CD4-positive, CD25-positive, alpha-beta regulatory T cell (primary cell): ENCODE measurements around the gene FMO2. TPM values are rescaled to one million over a fixed set of nuclear protein-coding genes. Genes with fewer than 3 reads are reported as not detected.

Source experiments
- ATAC-seq, 2 donors: fragments of 150-1000 bp; cut with Tn5 transposase; one replicate each; pipeline ENCODE4 v1.10.0; 2021; ENCODE audit warnings: low read depth in 2 of 2, moderate number of reproducible peaks in 2 of 2, moderate library complexity in 1 of 2
- DNase-seq, 3 donors: peaks; one replicate each; pipeline versions ENCODE4 v3.0.0 to v3.0.0-alpha.2; 2012 to 2022; ENCODE audit warnings: mixed read lengths in 1 of 3
- H3K27ac ChIP-seq: one replicate; pipeline ENCODE4 v1.7.0; 2013; ENCODE audit warnings: mild to moderate bottlenecking, low read length; ENCODE audit not compliant: insufficient read depth, poor library complexity, severe bottlenecking
- H3K27me3 ChIP-seq: one replicate; pipeline ENCODE4 v1.7.0; 2013; ENCODE audit warnings: low read length; ENCODE audit not compliant: control insufficient read depth, insufficient read depth
- H3K36me3 ChIP-seq: one replicate; pipeline ENCODE4 v1.7.0; 2013; ENCODE audit warnings: mild to moderate bottlenecking, low read length, moderate library complexity; ENCODE audit not compliant: control insufficient read depth, insufficient read depth
- H3K4me1 ChIP-seq: 2 replicates; pipeline ENCODE4 v1.7.0; 2013; ENCODE audit warnings: mild to moderate bottlenecking, low read length; ENCODE audit not compliant: insufficient read depth, control insufficient read depth, poor library complexity, severe bottlenecking
- H3K4me3 ChIP-seq: one replicate; pipeline ENCODE4 v1.7.0; 2013; ENCODE audit warnings: low read depth, mild to moderate bottlenecking, low read length, moderate library complexity
- H3K9me3 ChIP-seq, 2 experiments: 1 replicate in 1 of 2; 2 replicates in 1 of 2; pipeline ENCODE4 v1.7.0; 2013; ENCODE audit warnings: low read length in 2 of 2, mild to moderate bottlenecking in 1 of 2, moderate library complexity in 1 of 2; ENCODE audit not compliant: control insufficient read depth in 2 of 2
- H3K27ac Mint-ChIP-seq, 3 donors: one replicate each; pipeline ENCODE4 v1.8.0; 2020 to 2022; ENCODE audit warnings: mild to moderate bottlenecking in 3 of 3, mixed read lengths in 3 of 3, moderate library complexity in 2 of 3
- H3K27me3 Mint-ChIP-seq: one replicate; pipeline ENCODE4 v1.8.0; 2022; ENCODE audit warnings: mild to moderate bottlenecking, mixed read lengths
- H3K36me3 Mint-ChIP-seq: one replicate; pipeline ENCODE4 v1.8.0; 2020; ENCODE audit warnings: mixed read lengths
- H3K4me1 Mint-ChIP-seq, 4 donors: one replicate each; pipeline ENCODE4 v1.8.0; 2020 to 2022; ENCODE audit warnings: mixed read lengths in 4 of 4, mild to moderate bottlenecking in 1 of 4
- H3K4me3 Mint-ChIP-seq, 4 donors: one replicate each; pipeline ENCODE4 v1.8.0; 2020 to 2022; ENCODE audit warnings: mild to moderate bottlenecking in 4 of 4, mixed read lengths in 4 of 4, moderate library complexity in 3 of 4
- H3K9me3 Mint-ChIP-seq, 7 donors: one replicate each; pipeline ENCODE4 v1.8.0; 2020 to 2022; ENCODE audit warnings: mixed read lengths in 7 of 7, mild to moderate bottlenecking in 3 of 7, moderate library complexity in 2 of 7
- polyA plus RNA-seq, 4 donors: library from polyadenylated mRNA; unstranded; fragments of 300-500 nt; fragmentation: Illumina TruSeq; gene quantifications; one replicate each; pipeline ENCODE4 v1.2.3, GENCODE V29; 2021
- total RNA-seq: library from RNA; stranded (reverse); gene quantifications from one replicate; pipeline ENCODE4 v1.2.3, GENCODE V29; 2022

Gene FMO2
- total and polyA plus RNA-seq, 5 donors from 2014 or later = not detected

- no peaks in the 10 kb centered on the region for H3K36me3 Mint-ChIP-seq
- ATAC-seq = no peak
- peaks cover 26% of the 10 kb centered on the region for H3K27me3 Mint-ChIP-seq
- Histone ChIP-seq H3K27ac (no peak overlapping the region), H3K4me1 (peaks cover 8% of the 10 kb centered on the region), H3K4me3 (no peak overlapping the region), H3K9me3 (no peaks in the 10 kb centered on the region), H3K27me3 (peaks cover 17% of the 10 kb centered on the region), H3K36me3 (no peaks in the 10 kb centered on the region)
- H3K4me3 Mint-ChIP-seq = no peak overlapping the region
- H3K4me1 Mint-ChIP-seq = peaks cover 0 to 13% (median 2%) of the 10 kb centered on the region in 4 donors
- H3K9me3 Mint-ChIP-seq = no peaks in the 10 kb centered on the region
- no peak overlapping the region for H3K27ac Mint-ChIP-seq
- DNase-seq = no peak
Observed at GRCh38 chr1:171254859-171255258, 69.8 kb downstream of the FMO2 start.

- no peak overlapping the region for H3K4me3 ChIP-seq
- ATAC-seq (no peak), DNase-seq (no peak)
- H3K4me1 ChIP-seq = no peaks in the 10 kb centered on the region
- peaks cover 0 to 4% (median 0%) of the 10 kb centered on the region in 4 donors for H3K4me1 Mint-ChIP-seq
- no peaks in the 10 kb centered on the region for H3K36me3 ChIP-seq
- no peaks in the 10 kb centered on the region for H3K9me3 ChIP-seq
- no peak overlapping the region for H3K4me3 Mint-ChIP-seq
- peaks cover 29% of the 10 kb centered on the region for H3K27me3 Mint-ChIP-seq
- no peaks in the 10 kb centered on the region for H3K36me3 Mint-ChIP-seq
- H3K27me3 ChIP-seq = peaks cover 10% of the 10 kb centered on the region
- no peaks in the 10 kb centered on the region for H3K9me3 Mint-ChIP-seq
- no peak overlapping the region for H3K27ac Mint-ChIP-seq
- no peak overlapping the region for H3K27ac ChIP-seq
Observed at GRCh38 chr1:171256940-171257606, 72.0 kb downstream of the FMO2 start.

- Mint-ChIP-seq H3K4me1 (no peaks in the 10 kb centered on the region), H3K27ac (no peak overlapping the region), H3K4me3 (no peak overlapping the region), H3K36me3 (no peaks in the 10 kb centered on the region), H3K9me3 (no peaks in the 10 kb centered on the region), H3K27me3 (peaks cover 26% of the 10 kb centered on the region)
- no peak overlapping the region for H3K4me3 ChIP-seq
- no peaks in the 10 kb centered on the region for H3K4me1 ChIP-seq
- H3K36me3 ChIP-seq = no peaks in the 10 kb centered on the region
- H3K27ac ChIP-seq = no peak overlapping the region
- H3K27me3 ChIP-seq = peaks cover 10% of the 10 kb centered on the region
- DNase-seq (no peak), ATAC-seq (no peak)
- no peaks in the 10 kb centered on the region for H3K9me3 ChIP-seq
Observed at GRCh38 chr1:171257607-171258076, 72.5 kb downstream of the FMO2 start.

GRCh38 chr1:171258429-171258828 lies 73.3 kb downstream of the FMO2 start:
- H3K36me3 ChIP-seq = no peaks in the 10 kb centered on the region
- H3K9me3 Mint-ChIP-seq = no peaks in the 10 kb centered on the region
- no peaks in the 10 kb centered on the region for H3K9me3 ChIP-seq
- no peaks in the 10 kb centered on the region for H3K36me3 Mint-ChIP-seq
- no peak overlapping the region for H3K4me3 ChIP-seq
- DNase-seq = no peak
- H3K27me3 Mint-ChIP-seq = peaks cover 19% of the 10 kb centered on the region
- H3K4me3 Mint-ChIP-seq = no peak overlapping the region
- no peaks in the 10 kb centered on the region for H3K4me1 Mint-ChIP-seq
- no peaks in the 10 kb centered on the region for H3K4me1 ChIP-seq
- H3K27ac ChIP-seq = no peak overlapping the region
- H3K27me3 ChIP-seq = peaks cover 10% of the 10 kb centered on the region
- H3K27ac Mint-ChIP-seq = no peak overlapping the region
- ATAC-seq = no peak

- H3K4me3 ChIP-seq = no peak overlapping the region
- ATAC-seq (no peak), DNase-seq (no peak)
- no peaks in the 10 kb centered on the region for H3K4me1 ChIP-seq
- no peaks in the 10 kb centered on the region for H3K9me3 Mint-ChIP-seq
- no peak overlapping the region for H3K27ac ChIP-seq
- no peak overlapping the region for H3K27ac Mint-ChIP-seq
- peaks cover 7% of the 10 kb centered on the region for H3K27me3 ChIP-seq
- no peaks in the 10 kb centered on the region for H3K9me3 ChIP-seq
- H3K27me3 Mint-ChIP-seq = peaks cover 21% of the 10 kb centered on the region
- no peak overlapping the region for H3K4me3 Mint-ChIP-seq
- H3K36me3 ChIP-seq = no peaks in the 10 kb centered on the region
- no peaks in the 10 kb centered on the region for H3K36me3 Mint-ChIP-seq
- no peaks in the 10 kb centered on the region for H3K4me1 Mint-ChIP-seq
Observed at GRCh38 chr1:171258943-171259342, 73.8 kb downstream of the FMO2 start.

Other genes starting within 250 kb of the FMO2 start
- gene MROH9, start 249.8 kb upstream of the FMO2 start, total RNA-seq = not detected
- not detected for gene MROH9, start 249.8 kb upstream of the FMO2 start, polyA plus RNA-seq
- gene FMO3, start 94.4 kb upstream of the FMO2 start, total RNA-seq = not detected
- not detected for gene FMO3, start 94.4 kb upstream of the FMO2 start, polyA plus RNA-seq
- not detected for gene FMO1, start 63.2 kb downstream of the FMO2 start, total RNA-seq
- gene FMO1, start 63.2 kb downstream of the FMO2 start, polyA plus RNA-seq = not detected
- 2.0 TPM for gene FMO4, start 128.9 kb downstream of the FMO2 start, total RNA-seq
- 1 to 10 TPM; 2.7 to 4.9 (median 3.7) TPM for gene FMO4, start 128.9 kb downstream of the FMO2 start, polyA plus RNA-seq